T-helper 9 cell (primary cell): ENCODE data around the gene MAD1L1.

Source experiments
- DNase-seq: peaks from one replicate; pipeline ENCODE4 v3.0.0-alpha.2; 2020

The MAD1L1 gene

DNA sequence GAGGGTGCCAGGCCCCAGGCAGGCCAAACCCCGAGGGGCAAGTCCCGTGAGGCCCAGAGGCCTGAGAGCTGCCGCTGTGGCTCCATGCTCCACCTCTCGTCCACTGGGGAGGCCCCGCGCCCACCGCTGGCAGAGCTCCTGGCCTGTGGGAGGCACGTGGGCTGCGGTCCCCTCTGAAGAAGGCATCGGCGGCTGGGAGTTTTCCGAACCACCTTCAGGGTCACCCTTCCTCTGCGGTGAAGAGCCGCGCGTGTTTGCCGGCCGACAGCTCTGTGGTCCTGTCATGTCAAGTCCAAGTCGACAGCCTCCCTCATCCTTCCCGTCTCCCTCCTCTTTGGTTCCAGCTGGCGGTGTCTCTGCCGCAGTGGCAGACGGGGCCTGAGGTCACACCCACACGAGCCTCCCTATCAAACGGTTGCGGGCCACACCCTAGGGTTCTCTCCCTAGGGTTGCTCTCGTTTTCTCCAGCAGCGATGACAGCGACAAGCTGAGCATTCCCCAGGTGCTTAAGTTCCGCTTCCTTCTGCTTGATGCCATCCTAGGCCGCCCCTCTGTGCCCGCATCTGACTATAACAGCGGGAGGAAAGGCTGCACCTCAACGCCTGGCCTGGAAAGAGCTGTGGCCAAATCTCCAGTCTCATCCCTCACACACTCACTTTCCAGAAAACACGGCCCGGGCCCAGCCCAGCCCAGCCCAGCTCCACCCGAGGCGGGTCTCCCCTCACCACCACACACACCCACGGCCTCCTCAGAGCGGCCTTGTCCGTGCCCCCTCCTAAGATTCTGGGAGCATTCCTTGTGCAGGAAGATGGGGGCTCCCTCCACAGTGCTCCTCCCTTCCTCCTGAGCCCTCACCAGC is 377.6 kb downstream of the MAD1L1 start:
- no peak for DNase-seq

DNA sequence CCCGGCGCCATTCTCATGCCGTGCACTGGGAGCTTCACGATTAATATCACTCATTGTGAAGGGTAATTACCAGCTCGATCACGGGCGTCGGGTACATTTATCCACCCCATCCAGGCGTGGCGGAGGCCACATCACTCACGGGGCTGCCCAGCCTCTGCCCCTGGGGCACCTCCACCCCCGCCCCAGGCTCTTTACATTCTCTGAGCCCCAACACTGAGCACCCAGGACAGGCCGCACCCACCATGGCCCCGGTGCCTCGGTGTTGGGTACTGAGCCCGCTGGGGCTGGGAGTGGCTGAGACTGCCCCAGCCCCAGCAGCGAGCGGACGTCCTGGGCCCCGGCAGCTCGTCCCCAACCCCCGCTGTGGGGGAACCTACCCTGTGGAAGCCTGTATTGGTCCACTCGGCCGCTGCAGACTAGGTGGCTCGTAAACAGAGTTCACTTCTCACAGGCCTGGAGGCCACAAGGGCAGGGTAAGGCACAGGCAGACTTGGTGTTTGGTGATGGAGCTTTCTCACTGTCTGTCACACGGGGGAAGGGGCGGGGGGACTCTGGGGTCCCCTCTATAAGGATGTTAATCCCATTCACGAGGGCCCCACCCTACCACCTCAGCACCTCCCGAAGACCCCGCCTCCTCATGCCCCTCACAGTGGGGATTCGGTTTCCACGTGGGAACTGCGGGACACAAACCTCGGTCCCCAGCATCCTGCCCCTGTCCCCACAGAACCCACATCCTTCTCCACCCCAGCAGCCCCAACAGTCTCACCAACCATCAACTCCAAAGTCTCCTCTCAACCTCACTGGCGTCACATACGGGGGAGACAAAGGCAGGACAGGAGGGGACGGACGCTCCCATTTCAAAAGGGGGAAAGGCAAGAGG is 378.5 kb downstream of the MAD1L1 start:
- DNase-seq = peak; percentile 6

DNA sequence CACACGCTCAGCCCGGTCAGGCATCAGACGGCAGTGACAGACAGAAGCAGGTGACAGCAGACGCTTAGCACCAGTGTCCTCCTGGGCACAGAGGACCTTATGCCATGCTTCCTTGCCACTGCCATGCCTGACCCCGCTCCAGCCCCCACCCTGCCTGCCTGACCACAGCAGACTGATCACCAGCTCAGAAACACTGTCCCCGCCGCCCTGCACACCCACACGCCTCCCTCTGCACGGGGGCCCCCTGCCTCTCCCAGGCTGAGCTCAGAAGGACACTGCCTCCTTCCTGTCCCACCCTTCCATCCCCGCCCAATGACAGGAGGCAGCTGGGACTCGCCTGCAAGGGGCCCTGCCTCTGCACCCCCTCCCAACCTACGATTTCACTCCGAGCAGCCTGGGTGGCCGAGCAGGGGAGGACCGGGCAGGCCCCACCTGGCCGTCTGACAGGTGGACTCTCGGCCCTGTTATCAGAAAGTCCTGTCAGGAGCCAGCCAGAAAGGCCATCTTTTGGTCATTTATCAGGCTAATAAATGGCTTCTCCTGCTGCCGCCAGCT is 379.2 kb downstream of the MAD1L1 start:
- DNase-seq = no peak

DNA sequence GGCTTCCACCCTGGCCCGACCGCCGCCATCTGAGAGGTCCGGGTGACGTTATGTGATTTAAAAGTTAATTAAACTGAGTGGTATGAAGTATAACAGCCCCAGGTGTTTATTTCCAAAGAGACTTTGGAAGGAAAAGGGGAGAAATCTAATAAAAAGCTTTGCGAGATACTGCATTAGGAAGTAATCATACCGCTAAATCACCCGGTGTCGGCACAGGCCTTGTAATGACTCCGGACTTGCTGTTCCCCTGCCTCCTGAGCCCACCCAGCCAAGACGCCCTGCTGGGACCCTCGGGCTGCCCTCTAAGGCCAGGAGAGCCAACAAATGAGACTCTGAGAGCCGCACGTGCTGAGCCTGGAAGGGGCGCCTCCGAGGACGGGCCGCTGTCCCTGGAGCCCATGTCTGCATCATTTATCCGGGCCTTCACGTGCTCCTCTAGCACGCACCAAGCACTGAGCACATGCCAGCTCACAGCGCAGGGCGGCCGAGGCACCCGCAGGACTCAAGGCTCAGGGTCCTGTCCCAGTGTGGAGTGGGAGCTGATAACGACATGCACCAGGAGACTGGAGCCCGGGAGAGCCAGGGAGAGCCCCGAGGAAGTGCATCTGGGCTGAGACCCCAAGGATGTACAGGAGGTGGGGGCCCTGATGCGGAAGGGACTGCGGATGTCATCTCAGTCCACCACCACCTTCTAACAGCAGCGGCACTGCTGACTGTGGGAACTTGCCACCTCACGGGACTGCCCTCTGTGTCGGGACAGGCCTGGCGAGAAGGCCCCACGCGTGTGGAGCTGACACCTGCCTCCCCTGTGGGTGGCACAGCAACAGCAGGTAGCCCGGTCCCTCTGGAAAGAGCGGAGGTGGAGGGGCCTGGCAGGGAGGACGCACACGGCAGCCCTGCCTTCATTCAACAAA is 380.0 kb downstream of the MAD1L1 start:
- no peak for DNase-seq

DNA sequence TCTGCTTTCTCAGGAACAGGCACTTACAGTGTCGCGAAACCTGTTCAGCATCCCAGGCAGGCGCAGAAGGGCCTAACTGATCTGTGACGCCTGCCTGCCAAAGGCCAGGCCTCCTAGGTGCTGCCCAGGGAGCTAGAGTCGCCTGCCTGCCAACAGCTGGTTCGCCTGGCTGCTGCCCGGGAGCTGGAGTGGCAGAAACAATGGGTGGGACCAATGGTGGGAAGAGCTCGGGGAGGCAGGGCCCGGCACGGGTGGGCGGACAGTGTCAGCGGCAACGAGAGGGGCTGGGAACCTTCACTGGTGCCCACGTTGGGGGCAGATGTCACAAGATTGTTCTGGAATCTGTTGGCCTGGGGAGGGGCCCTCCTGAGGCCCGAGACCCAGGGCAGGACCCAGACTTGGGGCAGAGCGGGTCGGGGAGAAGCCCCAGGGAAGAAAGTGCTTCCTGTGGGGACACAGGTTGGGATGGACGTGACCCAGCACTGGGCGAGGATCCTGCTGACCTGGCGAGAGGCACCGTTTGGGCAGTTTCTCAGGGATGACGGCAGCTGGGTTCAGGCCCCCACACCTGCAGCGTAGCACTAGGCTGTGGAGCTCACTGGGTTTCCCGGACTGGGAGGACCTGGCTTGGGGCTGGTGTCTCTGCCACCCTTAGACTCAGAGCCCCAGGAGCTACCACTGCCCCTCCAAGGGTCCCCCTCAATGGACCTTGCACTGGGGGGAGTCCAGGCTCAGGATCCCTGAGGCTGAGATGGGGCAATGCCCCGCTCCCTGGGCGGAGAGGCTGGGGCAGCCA is 380.8 kb downstream of the MAD1L1 start:
- DNase-seq = no peak

DNA sequence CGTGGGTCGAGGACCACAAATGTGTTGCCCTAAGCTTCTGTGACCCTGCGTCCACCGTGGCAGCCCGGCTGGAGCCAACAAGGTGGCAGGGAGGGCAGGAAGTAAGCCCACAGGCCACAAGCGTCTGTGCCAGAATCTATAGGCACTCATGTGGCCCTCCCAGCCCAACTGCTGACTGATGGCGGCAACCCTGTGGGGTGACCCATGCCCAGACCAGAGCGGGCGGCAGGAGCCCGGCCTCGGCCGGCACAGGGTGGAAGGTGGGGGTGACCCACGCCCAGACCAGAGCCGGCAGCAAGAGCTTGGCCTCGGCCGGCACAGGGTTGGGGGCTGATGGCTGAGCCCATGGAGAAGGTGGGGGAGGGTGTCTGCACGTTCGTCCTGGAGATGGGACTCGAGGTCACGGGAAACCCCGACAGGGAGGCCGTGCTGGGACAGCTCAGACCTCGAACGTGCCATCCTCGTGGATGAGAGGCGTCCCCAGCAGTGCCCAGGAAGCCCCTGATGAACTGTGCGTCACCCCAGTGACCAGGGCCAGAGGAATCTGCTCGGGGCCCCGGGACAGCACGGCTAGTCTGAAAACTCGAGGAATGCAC is 381.7 kb downstream of the MAD1L1 start:
- no peak for DNase-seq

DNA sequence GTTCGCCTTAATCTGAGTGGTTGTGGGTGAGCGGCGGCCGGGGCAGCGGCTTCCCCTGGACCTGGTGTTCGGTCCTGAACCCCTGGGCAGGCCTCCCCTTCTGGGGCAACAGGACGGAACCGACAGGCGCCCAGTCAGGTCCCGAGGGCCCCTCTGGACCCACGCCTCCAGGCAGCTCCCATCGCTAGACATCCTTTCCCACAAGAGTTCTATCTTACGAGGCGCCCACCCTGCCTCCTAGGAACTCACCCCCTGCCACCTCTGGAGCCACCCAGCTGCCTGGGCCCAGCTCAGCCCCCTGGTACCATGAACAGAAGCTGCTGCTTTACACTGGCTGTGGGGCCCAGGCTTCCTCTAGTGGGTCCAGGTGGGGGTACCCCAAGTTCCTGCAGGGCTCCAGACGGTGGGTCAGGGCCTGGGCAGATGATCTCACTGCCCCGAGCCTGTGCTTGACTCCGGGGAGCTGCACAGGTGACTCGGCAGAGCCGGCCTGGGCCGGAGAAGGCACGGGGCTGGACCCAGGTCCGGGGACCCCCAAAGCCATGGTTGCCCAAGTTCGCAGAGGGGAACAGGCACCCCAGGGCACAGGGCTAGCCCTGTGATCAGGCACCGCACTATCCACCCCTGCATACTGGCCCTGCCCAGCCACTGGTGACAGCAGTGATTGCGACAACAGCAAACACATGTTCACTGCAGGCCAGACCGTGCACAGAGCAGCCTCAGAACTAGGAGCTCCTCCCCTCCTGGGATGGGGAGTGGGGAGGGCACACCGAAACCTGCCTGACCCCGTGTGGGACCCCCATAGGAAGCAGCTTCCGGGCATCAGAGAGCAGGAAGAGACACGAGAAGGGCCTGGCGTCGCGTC is 382.4 kb downstream of the MAD1L1 start:
- DNase-seq = no peak

DNA sequence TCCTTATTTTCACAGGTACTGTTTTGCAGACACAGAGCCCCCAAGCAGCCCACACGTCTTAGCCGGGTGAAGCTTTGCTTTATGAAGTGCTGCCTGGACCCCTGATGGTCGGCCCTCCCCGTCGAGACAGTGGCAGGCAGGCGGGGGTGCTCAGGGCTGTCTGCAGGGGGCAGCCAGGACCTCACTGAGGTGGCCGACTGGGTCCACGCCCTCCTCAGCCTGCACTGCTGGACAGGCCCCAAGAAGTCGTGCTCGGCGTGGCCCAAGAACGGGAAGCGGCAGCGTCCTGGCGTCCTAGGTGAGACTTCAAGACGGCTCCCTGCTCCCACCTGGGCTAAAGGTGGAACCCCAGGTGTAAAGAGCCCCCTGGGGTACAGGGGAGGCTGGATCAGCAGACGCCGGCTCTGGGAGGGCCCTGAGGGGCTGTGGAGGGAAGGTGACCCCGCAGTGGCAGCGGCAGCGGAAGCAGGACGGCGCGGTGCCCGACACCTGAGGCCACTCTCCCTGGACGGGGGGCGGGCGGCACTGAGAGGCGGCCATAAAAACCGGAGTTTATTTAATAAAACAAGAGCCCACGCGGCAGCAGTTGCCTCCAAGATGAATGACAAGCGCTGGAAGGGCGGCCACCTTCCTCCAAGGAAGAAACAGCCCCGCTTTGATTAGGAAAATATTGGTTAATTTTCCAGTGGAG is 383.2 kb downstream of the MAD1L1 start:
- no peak for DNase-seq

DNA sequence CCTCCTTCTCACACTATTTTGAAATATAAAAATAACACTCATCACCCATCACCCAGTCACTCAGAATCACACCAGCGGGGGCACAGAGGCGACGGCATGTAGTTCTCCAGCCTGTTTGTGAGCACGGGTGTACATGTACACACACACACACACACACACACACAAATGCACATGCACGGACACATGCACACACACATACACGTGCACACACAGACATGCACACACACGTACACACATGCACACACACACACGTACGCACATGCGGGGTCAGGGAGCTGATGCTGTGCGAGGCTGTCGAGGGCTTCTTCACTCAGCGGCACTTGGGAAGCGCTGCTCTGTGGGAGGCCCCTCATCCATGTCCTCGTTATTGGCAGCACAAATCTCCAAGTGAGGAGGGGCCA is 383.8 kb downstream of the MAD1L1 start:
- no peak for DNase-seq

DNA sequence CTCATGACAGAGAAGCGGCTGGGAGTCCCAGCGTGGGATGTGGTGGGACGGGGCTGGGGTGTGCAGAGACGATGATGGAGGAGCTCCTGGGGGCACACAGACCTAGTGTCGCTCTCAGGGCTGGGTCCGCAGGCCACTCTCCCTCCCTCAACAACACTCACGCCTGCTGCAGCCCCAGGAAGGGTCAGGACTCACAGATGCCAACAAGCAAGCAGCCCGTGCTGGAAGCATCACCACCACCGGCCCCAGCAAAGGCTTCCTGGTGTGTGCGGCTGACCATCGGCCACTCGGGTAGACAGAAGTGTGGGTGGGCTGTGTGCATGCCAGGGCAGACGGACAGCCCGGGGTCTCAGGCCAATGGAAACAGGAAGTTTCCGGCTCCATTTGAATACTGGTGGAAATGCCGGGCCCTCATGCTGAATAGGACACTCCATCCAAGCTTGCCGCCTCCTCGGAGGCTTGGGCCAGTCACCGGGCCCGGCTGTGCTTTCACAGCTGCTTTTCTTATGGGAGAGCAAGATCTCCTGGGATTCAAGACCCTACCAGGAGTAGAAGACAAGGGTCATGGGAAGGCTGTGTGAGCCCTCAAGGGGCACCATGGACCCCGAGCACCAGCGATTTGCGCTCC is 384.6 kb downstream of the MAD1L1 start:
- DNase-seq = no peak

DNA sequence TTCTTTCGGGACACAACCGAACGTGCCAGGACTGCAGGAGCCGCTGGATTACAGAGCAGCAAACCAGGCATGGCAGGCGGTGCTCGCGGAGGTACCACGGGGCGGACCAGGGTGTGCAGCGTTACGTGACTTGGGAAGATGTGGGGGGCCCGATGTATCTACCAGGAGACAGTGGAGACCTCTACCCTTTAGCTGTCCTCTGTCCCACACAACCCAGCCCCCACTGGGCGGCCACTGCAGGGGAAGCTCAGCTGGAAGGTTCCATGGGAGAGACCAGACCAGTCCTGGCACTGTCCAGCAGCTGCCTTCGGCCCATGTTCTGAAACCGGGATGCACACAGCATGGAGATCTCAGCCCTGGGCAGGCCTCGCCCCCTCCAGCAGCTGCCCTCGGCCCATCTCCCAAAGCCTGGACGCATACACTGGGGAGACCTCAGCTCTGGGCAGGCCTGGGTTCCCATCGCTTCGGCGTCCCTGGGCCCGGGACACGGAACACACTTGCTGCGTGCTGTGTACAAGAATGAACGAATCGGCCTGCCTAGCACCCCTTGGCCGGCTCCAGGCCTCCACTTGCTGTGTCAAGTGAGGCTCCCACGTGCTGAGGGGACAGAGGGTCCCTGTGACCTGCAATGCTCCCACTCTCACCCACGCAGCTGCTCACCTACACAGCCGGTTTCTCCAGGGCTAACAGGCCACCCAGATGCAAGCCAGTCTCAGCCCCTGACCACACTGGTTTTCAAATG is 385.3 kb downstream of the MAD1L1 start:
- no peak for DNase-seq

DNA sequence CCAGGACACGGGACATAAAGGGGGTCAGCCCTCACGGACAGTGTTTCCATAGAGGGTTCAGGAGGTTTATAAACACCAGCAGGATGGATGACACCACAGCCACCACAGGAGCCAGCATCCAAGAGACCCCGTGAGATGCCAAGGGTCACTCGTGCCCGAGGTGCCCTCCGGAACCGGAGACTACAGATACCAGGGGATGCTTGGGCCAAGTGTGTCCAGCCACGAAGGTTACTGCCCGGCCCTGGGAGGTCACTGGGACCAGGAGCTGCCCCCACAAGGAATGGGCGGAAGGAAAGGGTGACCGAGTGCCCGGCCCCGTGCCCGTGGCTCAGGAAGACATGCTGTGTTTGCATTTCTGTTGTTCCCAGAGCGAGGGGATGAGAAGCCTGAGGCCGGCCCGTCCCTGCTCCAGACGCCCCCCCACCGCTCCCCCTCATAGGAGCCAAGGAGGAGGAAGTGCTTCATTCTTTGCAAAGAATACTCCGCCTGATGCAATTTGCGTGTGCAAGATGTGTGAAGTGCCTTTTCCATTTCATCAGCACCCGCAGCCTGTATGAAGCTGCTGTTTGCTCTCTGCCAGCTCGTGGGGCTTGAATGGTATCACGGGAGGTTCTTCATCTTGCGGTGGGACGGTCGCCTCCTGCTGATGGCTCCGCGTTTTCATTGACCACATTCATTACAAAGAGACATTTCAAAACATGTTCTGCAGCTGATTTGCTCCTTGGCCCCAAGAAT is 386.2 kb downstream of the MAD1L1 start:
- DNase-seq = no peak

DNA sequence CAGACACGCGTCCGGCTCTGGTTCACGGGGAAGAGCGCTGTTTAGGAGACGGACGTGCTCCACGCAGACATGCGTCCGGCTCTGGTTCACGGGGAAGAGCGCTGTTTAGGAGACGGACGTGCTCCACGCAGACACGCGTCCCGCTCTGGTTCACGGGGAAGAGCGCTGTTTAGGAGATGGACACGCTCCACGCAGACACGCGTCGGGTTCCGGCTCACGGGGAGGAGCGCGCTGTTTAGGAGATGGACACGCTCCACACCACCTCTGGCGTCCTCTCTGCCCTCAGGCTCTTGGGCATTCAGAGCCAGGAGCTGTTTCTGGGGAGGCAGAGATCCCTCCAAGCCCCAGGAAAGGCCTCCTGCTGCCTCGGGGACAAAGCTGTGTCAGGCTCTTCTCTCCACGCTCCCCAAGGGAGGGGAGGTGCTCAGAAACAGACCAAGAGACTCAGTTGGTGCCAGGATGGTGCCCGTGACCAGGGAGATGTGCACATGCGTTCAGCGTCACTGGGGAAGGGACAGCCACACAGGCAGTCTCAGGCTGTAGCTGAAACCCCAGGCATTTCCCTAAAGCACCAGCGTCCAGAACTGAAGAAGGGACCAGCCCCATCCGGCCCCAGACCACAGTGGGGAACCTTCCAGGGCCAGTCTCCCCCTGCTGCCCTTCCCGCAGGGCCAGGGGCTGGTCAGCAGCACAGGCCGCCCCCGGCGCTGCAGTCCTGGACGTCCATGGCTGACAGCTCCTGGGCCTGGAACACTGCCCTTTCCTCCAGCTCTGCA is 387.0 kb downstream of the MAD1L1 start:
- DNase-seq = no peak

DNA sequence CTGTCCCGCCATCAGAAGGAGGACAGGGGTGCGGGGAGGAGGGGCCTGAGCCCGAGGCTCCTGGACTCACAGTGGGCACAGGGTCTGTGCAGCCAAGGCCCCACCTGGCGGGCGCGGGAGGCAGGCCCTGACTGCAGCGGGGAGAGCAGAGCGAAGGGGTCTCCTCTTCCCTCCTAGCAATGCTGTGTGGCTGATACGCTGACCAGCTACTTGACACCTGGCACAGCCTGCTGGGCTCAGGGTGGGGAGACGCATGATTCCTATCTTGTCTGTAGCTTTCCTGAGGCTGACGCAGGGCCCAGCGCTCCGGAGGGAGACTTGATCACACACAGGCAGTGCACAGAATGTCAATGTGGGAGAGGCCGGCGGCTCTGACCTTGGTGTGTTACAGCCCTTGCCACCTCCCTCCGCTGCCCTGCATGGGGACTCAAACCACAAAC is 387.8 kb downstream of the MAD1L1 start:
- no peak for DNase-seq

DNA sequence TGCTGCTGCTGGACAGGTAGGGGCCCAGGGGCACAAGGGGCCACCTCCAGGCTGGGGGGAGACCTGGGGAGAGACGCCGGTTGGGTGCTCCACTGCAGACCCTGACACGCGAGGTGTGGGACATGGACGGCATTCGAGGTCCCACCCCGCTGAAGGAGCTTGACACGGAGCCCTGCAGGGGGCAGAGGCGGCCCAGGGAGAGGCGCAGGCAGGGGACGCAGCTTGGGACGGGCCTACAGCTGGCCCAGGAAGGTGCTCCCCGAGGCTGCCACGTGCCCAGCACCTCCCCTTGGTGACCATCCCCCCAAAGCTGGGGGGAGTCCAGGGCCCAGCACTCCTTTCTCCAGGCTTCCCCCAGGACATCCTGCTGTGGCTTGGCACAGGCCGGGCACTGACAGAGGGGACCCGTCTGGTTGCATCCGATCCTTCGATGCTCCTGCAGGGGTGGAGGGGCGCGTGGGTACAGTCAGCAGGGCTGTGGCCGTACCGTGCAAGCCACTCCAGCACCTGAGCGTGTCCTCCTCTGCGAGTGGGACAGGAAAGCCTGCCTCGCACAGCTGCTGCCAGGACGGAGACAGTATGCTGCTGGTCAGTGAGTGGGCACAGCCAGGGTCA is 388.3 kb downstream of the MAD1L1 start:
- DNase-seq = no peak

DNA sequence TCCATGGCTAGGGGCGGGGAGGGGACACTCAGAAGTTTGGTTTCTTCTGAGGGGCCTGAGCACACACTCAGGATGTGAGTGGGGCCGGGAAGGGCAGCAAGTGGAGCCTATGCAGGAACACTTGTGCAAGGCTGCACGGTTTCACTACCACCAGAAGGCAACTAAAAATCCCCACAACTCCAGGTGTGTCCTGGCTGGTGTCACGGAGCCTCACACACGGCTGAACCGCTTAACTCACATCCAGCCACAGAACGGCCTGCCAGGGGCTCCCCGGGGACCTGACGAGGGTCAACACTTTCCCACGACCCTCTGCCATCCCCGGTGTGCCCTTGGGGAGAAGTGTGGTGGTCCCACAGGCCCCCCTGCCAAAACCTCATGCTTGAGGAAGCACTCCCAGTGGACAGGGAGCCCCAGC is 388.8 kb downstream of the MAD1L1 start:
- DNase-seq = no peak
